ENCODE measurements around the gene CCDC97. TPM values are rescaled to one million over a fixed set of nuclear protein-coding genes. Genes with fewer than 3 reads are reported as not detected.

CCDC97 gene
- total RNA-seq, 1 experiment from 2014 or later, result 31.4 TPM

GRCh38 chr19:41304706-41305483 lies 5.1 kb upstream of the CCDC97 start:
- ATAC-seq, result no peak
- no peak for DNase-seq (ENCODE audit: low spot score)
- H3K4me1 Mint-ChIP-seq, result peaks cover 15% of the 10 kb centered on the region

More at GRCh38 chr19:41304706-41305483, 5.1 kb upstream of the CCDC97 start:
- no peak for TF ChIP-seq IRF2 (CRISPR knock-in tag; IDR thresholded peaks at IDR 0.05; ENCODE audit: borderline replicate concordance, low read depth)
- TF ChIP-seq NFATC4 (CRISPR knock-in tag; IDR thresholded peaks at IDR 0.05), result no peak
- no peak for TF ChIP-seq KAT7 (CRISPR knock-in tag; IDR thresholded peaks at IDR 0.05; ENCODE audit: borderline replicate concordance)
- no peak for TF ChIP-seq CBFB (CRISPR knock-in tag; IDR thresholded peaks at IDR 0.05; ENCODE audit: low read depth)
- TF ChIP-seq ZNF232 (CRISPR knock-in tag; IDR thresholded peaks at IDR 0.05), result no peak
- TF ChIP-seq TP53 (CRISPR knock-in tag; IDR thresholded peaks at IDR 0.05), result no peak
- no peak for TF ChIP-seq ESRRA (CRISPR knock-in tag; IDR thresholded peaks at IDR 0.05; ENCODE audit: borderline replicate concordance)
- TF ChIP-seq ZNF219 (CRISPR knock-in tag; IDR thresholded peaks at IDR 0.05; ENCODE audit: borderline replicate concordance), result no peak
- TF ChIP-seq USF1 (CRISPR knock-in tag; IDR thresholded peaks at IDR 0.05), result no peak
- no peak for TF ChIP-seq AFF4 (CRISPR knock-in tag; IDR thresholded peaks at IDR 0.05; ENCODE audit: borderline replicate concordance)
- no peak for TF ChIP-seq PRDM15 (CRISPR knock-in tag; IDR thresholded peaks at IDR 0.05)
- TF ChIP-seq ZNF396 (CRISPR knock-in tag; IDR thresholded peaks at IDR 0.05; ENCODE audit: borderline replicate concordance), result no peak
- no peak for TF ChIP-seq FOXK1 (CRISPR knock-in tag; IDR thresholded peaks at IDR 0.05)
- TF ChIP-seq E2F4 (CRISPR knock-in tag; IDR thresholded peaks at IDR 0.05; ENCODE audit: borderline replicate concordance, low read depth), result no peak
- no peak for TF ChIP-seq MXD4 (CRISPR knock-in tag; IDR thresholded peaks at IDR 0.05; ENCODE audit: borderline replicate concordance)
- no peak for TF ChIP-seq FOXP1 (CRISPR knock-in tag; IDR thresholded peaks at IDR 0.05; ENCODE audit: borderline replicate concordance)
- no peak for TF ChIP-seq STAT6 (CRISPR knock-in tag; conservative IDR thresholded peaks at IDR 0.05; ENCODE audit: low read depth)
- no peaks in the 10 kb centered on the region for H3K27me3 Mint-ChIP-seq (ENCODE audit: low read depth)
- no peak overlapping the region for H3K27ac Mint-ChIP-seq
- no peaks in the 10 kb centered on the region for H3K9me3 Mint-ChIP-seq
- H3K36me3 Mint-ChIP-seq, result peaks cover 69% of the 10 kb centered on the region
- POLR2A ChIA-PET, result interaction anchor here (0.5 kb wide), 2 partner anchors 101 to 192 kb away, joined by 3 to 4 read pairs; no protein-coding TSS in a partner anchor
- CTCF ChIA-PET, result interaction anchor here (0.8 kb wide), 1 partner anchor 101 kb away, joined by 3 read pairs; no protein-coding TSS in a partner anchor
- no peak overlapping the region for H3K4me3 Mint-ChIP-seq
